BJ (cell line): ENCODE data around the gene CD9. TPM values are rescaled to one million over a fixed set of nuclear protein-coding genes. Genes with fewer than 3 reads are reported as not detected.

Source experiments
- CTCF ChIA-PET: fragments of 350-600 bp; formaldehyde crosslinking; extraction: SDS; loops from one replicate; lab custom pipeline; 2021; ENCODE audit warnings: antibody characterized with exemption, inconsistent platforms; lab: Yijun Ruan, JAX
- POLR2A ChIA-PET: fragments of 300-600 bp; sonication (Branson Sonifier 250); formaldehyde crosslinking; extraction: SDS; loops from one replicate; lab custom pipeline; 2021; ENCODE audit warnings: antibody characterized with exemption; lab: Charles Lee
- DNase-seq: peaks from one replicate; pipeline ENCODE4 v3.0.0-alpha.2; 2011; ENCODE audit warnings: low read depth
- H3K27me3 ChIP-seq: 2 replicates; pipeline ENCODE4 v1.6.0; 2011; ENCODE audit warnings: low read length; ENCODE audit not compliant: control insufficient read depth, insufficient read depth
- H3K36me3 ChIP-seq: 2 replicates; pipeline ENCODE4 v1.5.1; 2011; ENCODE audit warnings: low read length; ENCODE audit not compliant: control insufficient read depth, insufficient read depth
- H3K4me3 ChIP-seq: 2 replicates; pipeline ENCODE4 v1.5.1; 2011; ENCODE audit warnings: low read depth, mild to moderate bottlenecking, control low read depth, low read length
- polyA plus RNA-seq: library from polyadenylated mRNA; depleted of rRNA; stranded (reverse); fragments of >200 nt; gene quantifications from 2 replicates; pipeline ENCODE4 v1.2.3, GENCODE V29; 2011
- TF ChIP-seq, protein P1 (sequence below): IDR thresholded peaks from 2 replicates; pipeline ENCODE4 v1.5.1; 2011; ENCODE audit warnings: low read depth, mild to moderate bottlenecking, control low read depth, inconsistent platforms, low read length, moderate library complexity; ENCODE audit not compliant: insufficient read depth

CD9 gene
- polyA plus RNA-seq, 1 experiment = 86.0 TPM

DNA sequence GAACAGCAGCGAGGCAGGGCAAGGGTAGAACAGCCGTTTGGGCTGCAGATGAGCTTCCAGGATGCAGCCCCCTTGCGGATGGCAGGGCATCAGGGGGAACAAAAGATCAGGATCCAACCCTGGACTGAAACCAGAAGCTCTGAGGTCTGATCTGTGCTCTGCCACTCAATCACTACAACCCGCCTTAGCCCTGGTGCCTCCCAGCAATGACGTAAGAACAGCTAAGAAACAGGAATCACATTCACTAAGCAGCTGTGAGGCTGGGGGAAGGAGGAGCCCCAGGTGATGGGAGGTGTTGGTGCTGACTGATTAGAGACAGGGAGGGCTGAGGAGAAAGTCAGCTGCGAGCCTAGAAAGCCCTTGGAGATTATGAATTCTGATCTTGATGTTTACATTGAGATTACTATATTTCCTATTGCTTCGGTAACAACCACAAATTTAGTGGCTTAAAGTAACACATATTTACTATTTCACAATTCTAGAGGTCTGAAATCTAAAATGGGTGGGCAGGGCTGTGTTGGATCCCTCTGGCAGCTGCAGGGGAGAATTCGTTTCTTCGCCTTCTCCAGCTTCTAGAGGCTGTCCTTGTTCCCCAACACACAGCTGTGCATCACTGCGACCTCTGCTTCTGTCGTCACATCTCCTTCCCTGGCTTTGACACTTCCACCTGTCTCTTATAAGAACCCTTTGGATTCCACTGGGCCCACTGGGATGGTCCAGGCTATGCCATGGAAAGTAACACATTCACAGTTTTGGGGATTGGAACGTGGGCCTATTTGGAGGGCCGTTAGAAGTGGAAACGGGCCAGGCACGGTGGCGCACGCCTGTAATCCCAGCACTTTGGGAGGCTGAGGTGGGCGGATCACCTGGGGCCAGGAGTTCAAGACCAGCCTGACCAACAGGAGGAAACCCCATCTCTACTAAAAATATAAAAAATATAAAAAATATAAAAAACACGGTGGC lies 6.1 kb upstream of the CD9 start:
- peaks cover 1% of the 10 kb centered on the region; the same call in 1 of the 2 replicates for H3K27me3 ChIP-seq
- no peaks in the 10 kb centered on the region for H3K36me3 ChIP-seq
- POLR2A ChIA-PET = no interaction called here
- CTCF ChIA-PET = interaction anchor here (0.7 to 4.4 kb wide), 14 partner anchors 18 to 206 kb away, joined by 3 to 109 read pairs (median 6); no protein-coding TSS in a partner anchor
- no peak for DNase-seq
- TF ChIP-seq, protein P1, sequence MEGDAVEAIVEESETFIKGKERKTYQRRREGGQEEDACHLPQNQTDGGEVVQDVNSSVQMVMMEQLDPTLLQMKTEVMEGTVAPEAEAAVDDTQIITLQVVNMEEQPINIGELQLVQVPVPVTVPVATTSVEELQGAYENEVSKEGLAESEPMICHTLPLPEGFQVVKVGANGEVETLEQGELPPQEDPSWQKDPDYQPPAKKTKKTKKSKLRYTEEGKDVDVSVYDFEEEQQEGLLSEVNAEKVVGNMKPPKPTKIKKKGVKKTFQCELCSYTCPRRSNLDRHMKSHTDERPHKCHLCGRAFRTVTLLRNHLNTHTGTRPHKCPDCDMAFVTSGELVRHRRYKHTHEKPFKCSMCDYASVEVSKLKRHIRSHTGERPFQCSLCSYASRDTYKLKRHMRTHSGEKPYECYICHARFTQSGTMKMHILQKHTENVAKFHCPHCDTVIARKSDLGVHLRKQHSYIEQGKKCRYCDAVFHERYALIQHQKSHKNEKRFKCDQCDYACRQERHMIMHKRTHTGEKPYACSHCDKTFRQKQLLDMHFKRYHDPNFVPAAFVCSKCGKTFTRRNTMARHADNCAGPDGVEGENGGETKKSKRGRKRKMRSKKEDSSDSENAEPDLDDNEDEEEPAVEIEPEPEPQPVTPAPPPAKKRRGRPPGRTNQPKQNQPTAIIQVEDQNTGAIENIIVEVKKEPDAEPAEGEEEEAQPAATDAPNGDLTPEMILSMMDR = no peak
- H3K4me3 ChIP-seq = no peak overlapping the region

DNA sequence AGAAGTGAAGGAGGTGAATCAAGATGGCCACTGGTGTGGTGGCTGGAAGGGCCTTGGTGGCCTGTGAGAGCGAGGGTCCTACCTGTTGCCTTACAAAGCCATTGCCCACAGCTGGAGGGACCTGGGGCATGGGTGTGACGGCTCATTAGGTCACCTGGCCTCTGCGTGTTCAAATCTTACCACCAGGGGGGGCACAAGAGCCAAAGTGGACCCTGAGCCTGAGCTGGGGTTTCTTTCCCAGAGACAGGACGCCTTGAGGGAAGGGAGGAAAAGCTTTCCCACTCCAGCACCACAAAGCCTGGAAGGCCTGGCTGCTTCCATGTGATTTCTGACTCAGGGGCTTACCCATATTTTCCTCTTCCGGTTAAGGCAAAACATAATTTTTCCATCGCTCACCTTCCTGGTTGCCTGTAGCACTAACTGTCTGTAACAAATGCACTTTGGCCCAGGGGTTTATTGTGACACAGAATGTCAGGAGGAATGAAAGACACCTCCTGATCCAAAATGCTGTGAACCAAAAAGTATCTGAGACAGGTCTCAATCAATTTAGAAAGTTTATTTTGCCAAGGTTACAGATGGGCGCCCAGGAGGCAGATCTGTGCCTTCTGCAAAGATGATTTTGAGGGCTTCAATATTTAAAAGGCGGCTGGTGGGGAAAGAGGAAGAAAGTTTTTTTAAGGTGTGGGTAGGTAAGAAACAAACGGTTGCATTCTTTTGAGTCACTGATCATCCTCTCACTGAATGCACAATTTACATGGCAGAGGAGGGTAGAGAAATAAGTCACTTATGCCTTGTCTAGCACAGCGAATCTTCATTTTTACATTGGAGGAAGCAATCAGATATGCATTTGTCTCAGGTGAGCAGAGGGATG lies 4.3 kb upstream of the CD9 start:
- no peak for DNase-seq
- POLR2A ChIA-PET = interaction anchor here (0.6 kb wide), 1 partner anchor 338 kb away, joined by 7 read pairs; no protein-coding TSS in a partner anchor
- Histone ChIP-seq H3K4me3 (no peak overlapping the region), H3K36me3 (no peaks in the 10 kb centered on the region), H3K27me3 (no peaks in the 10 kb centered on the region)
- CTCF ChIA-PET = interaction anchor here (0.6 to 11.6 kb wide), 52 partner anchors 8 to 269 kb away, joined by 3 to 202 read pairs (median 5); no protein-coding TSS in a partner anchor
- TF ChIP-seq, protein P1 = peak; percentile 94

DNA sequence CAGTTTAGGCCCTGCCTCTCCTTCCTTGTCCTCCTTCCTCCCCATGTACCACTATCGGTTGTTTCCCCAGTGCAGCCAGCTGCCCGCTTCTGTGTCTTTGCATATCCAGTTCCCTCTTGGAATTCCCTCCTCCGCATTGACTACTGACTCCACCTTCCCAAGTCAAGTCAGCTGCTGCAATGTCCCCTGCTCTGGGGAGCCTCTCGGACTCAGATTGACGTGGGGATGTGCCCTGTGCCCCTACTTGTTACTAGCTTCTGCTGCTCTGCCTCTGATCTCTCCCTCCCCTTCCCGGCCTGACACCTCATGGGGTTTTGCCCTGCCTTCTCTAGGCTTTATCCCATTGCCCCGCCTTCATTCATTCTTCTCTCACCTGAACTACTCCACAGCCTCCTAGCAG lies 2.1 kb upstream of the CD9 start:
- DNase-seq = no peak
- H3K36me3 ChIP-seq = no peaks in the 10 kb centered on the region
- no peak overlapping the region for H3K4me3 ChIP-seq
- H3K27me3 ChIP-seq = no peaks in the 10 kb centered on the region
- CTCF ChIA-PET = interaction anchor here (0.8 to 11.6 kb wide), 4 partner anchors 8 to 133 kb away, joined by 3 to 202 read pairs (median 23); no protein-coding TSS in a partner anchor
- TF ChIP-seq, protein P1 = no peak
- POLR2A ChIA-PET = no interaction called here

DNA sequence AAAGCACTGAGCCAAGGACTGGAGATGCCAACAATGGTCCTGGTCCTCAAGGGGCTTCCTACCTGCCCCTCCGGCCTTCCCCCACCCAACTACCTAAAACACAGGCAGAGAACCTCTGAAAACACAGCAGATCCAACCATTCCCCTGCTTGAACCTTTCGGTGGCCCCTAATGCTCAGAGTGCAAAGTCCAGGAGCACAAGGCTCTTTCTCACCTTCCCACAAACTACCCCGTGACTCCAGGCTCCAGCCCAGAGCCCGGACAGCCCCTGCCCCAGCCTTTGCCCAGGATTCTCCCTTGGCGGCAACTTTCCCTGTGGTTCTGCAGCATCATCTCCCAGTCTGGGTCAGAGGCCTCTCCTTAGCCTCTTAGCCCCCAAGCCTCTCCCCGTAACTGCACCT lies 1.6 kb upstream of the CD9 start:
- no peak for DNase-seq
- Histone ChIP-seq H3K4me3 (no peak overlapping the region), H3K36me3 (no peaks in the 10 kb centered on the region), H3K27me3 (no peaks in the 10 kb centered on the region)
- ChIA-PET CTCF (interaction anchor here (0.8 to 11.6 kb wide), 4 partner anchors 9 to 133 kb away, joined by 3 to 202 read pairs (median 22); no protein-coding TSS in a partner anchor), POLR2A (no interaction called here)
- TF ChIP-seq, protein P1 = no peak
